Testis (tissue), 3 donors: ENCODE results near the gene LRP1B. TPM values are rescaled to one million over a fixed set of nuclear protein-coding genes. Genes with fewer than 3 reads are reported as not detected.

ENCODE experiments used
- DNase-seq: peaks from one replicate; pipeline ENCODE4 v3.0.0-alpha.2; 2019
- H3K27ac ChIP-seq, 2 donors: fragments of 200-600 bp; sonication (generic); one replicate each; pipeline ENCODE4 v1.5.1; 2019
- H3K27me3 ChIP-seq: fragments of 200-600 bp; sonication (generic); one replicate; pipeline ENCODE4 v1.5.1; 2019
- H3K36me3 ChIP-seq: fragments of 200-600 bp; sonication (generic); one replicate; pipeline ENCODE4 v1.5.1; 2017; ENCODE audit warnings: low read depth; ENCODE audit errors: missing control alignments
- H3K4me1 ChIP-seq: fragments of 200-600 bp; sonication (generic); one replicate; pipeline ENCODE4 v1.5.1; 2019
- H3K4me3 ChIP-seq, 2 donors: fragments of 200-600 bp; sonication (generic); one replicate each; pipeline ENCODE4 v1.5.1; 2017 to 2019
- H3K9me3 ChIP-seq: fragments of 200-600 bp; sonication (generic); one replicate; pipeline ENCODE4 v1.5.1; 2017
- POLR2A ChIP-seq: fragments of 450-650 bp; IDR thresholded peaks from one replicate; pipeline ENCODE4 v1.6.1; 2017; ENCODE audit warnings: antibody characterized with exemption, mild to moderate bottlenecking, moderate library complexity
- WGBS, 2 donors: methylation state at CpG; one replicate each; pipeline ENCODE4 v1.1.5; 2018; 5-methylcytosine and 5-hydroxymethylcytosine counted together
- intact Hi-C: fragments of 100-400 bp; cut with DNase I; formaldehyde crosslinking; loops from one replicate; pipeline ENCODE4 v1.15.1; 2023; ENCODE audit warnings: low total_unique reads
- polyA plus RNA-seq: library from polyadenylated mRNA; stranded (reverse); fragments of 350-450 nt; fragmentation: Illumina TruSeq; extraction: RNeasy Lipid Tissue Mini Kit (QIAGEN cat#74804); gene quantifications from one replicate; pipeline ENCODE4 v1.2.3, GENCODE V29; 2014; ENCODE audit warnings: low read depth, low replicate concordance; ENCODE audit not compliant: insufficient read depth
- total RNA-seq, 2 donors: library from RNA; depleted of rRNA; stranded (reverse); fragments of >200 nt; gene quantifications; one replicate each; pipeline ENCODE4 v1.2.3, GENCODE V29; 2016
- TF ChIP-seq, protein P1 (sequence below), 3 experiments: fragments of 450-650 bp in 2 of 3; fragments of 200-600 bp in 1 of 3; sonication (generic) in 1 of 3; IDR thresholded peaks; one replicate each; pipeline ENCODE4 v1.5.1; 2016 to 2019; ENCODE audit warnings: antibody characterized with exemption in 3 of 3, mild to moderate bottlenecking in 2 of 3, moderate library complexity in 1 of 3

LRP1B gene
- total and polyA plus RNA-seq, 3 donors from 2014 or later, result 0.79 to 1.9 (median 0.84) TPM

DNA sequence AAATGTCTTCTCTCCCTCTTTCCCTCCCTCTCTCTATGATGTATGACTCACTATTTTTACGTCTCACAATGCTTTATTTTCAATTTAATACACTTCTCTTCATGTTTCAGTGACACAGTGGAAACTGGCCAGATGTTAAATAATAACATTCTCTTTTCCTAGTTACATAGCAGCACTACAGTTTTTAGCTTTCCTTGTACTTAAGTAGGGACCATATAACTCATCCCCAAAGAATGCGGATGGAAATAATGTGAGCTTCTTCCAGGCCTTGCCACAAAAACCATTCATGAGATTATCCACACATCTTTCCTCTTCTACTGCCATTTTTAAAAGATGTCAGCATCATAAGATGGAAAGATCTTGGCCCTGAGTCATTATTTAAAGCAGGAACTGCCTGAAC lies 789.4 kb downstream of the LRP1B start:
- no peaks in the 10 kb centered on the region for H3K27me3 ChIP-seq
- WGBS, 2 donors, result 74 to 88% methylated on average over 2 of the region's 2 CpGs
- no peaks in the 10 kb centered on the region for H3K9me3 ChIP-seq
- no peaks in the 10 kb centered on the region for H3K4me1 ChIP-seq
- H3K4me3 ChIP-seq, result no peak overlapping the region
- DNase-seq, result no peak
- H3K36me3 ChIP-seq, result no peaks in the 10 kb centered on the region
- TF ChIP-seq, protein P1, sequence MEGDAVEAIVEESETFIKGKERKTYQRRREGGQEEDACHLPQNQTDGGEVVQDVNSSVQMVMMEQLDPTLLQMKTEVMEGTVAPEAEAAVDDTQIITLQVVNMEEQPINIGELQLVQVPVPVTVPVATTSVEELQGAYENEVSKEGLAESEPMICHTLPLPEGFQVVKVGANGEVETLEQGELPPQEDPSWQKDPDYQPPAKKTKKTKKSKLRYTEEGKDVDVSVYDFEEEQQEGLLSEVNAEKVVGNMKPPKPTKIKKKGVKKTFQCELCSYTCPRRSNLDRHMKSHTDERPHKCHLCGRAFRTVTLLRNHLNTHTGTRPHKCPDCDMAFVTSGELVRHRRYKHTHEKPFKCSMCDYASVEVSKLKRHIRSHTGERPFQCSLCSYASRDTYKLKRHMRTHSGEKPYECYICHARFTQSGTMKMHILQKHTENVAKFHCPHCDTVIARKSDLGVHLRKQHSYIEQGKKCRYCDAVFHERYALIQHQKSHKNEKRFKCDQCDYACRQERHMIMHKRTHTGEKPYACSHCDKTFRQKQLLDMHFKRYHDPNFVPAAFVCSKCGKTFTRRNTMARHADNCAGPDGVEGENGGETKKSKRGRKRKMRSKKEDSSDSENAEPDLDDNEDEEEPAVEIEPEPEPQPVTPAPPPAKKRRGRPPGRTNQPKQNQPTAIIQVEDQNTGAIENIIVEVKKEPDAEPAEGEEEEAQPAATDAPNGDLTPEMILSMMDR (IDR thresholded peaks at IDR 0.05), result no peak
- TF ChIP-seq POLR2A, result no peak
- intact Hi-C loops, result no loop called here
- H3K27ac ChIP-seq, result no peak overlapping the region

DNA sequence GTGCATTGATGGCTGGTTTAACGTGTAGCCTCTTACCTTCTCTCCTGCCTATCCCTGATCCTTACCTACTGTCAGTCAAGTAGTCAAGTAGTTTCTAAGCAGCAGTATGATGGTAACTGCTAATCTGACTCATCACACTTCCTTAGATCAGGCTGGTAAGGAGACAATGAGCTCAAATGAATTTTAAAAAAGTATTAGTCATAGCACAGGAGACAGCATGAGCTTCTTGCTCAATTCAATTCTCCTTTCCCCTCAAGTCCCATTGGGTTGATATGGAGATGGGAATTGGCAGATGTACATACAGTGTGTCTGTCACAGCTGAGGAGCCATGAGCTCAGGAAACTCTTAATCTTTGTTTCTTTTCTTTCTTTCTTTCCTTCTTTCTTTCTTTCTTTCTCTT lies 799.7 kb downstream of the LRP1B start:
- Histone ChIP-seq H3K27me3 (no peaks in the 10 kb centered on the region), H3K36me3 (no peaks in the 10 kb centered on the region), H3K4me1 (no peaks in the 10 kb centered on the region), H3K9me3 (no peaks in the 10 kb centered on the region), H3K27ac (no peak overlapping the region), H3K4me3 (no peak overlapping the region)
- TF ChIP-seq, protein P1 (IDR thresholded peaks at IDR 0.05), result no peak
- DNase-seq, result no peak
- intact Hi-C loops, result no loop called here
- WGBS, 2 donors, result 80 to 89% methylated on average over 1 of the region's 1 CpG

DNA sequence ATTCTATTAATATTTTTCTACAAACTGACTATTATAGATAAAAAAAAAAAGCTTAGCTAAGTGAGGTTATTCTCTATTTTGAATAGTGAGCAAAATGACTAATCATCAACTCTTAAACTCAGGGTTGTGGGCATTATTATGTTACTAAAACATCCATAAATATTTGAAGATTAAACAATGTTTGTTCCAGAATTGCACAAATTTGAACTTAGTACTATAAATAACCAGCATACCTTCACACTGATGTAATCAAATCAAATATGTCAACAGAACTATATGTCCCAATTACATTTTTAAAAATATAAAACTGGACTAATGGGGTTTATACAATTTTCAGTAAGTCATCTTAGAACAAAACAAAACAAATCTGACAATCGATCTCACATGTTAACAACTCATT lies 800.9 kb downstream of the LRP1B start:
- intact Hi-C loops, result no loop called here
- Histone ChIP-seq H3K4me3 (no peak overlapping the region), H3K27ac (no peak overlapping the region), H3K4me1 (no peaks in the 10 kb centered on the region), H3K27me3 (no peaks in the 10 kb centered on the region), H3K36me3 (no peaks in the 10 kb centered on the region), H3K9me3 (no peaks in the 10 kb centered on the region)
- no peak for DNase-seq
- WGBS, 2 donors, result 61 to 70% methylated on average over 1 of the region's 1 CpG
- TF ChIP-seq, protein P1 (IDR thresholded peaks at IDR 0.05), result no peak
- no peak for TF ChIP-seq POLR2A

DNA sequence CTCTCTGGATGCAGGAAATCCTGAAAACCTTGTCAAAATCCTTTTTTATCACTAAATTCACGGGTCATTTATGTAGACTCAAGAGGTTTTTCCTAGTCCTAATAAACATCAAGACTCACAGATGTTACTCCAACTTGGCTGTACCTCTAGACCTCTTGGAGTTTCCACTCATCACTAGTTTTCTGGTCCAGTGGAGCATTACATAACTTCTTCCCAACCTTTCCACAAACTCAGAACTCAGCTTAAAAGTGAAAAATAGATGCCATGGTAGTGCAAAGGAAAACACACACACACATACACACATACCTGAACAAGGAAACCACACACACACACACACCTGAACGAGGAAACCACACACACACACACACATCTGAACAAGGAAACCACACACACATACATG lies 807.2 kb downstream of the LRP1B start:
- no peak overlapping the region for H3K4me3 ChIP-seq
- WGBS, 2 donors, result 69 to 72% methylated on average over 2 of the region's 2 CpGs

DNA sequence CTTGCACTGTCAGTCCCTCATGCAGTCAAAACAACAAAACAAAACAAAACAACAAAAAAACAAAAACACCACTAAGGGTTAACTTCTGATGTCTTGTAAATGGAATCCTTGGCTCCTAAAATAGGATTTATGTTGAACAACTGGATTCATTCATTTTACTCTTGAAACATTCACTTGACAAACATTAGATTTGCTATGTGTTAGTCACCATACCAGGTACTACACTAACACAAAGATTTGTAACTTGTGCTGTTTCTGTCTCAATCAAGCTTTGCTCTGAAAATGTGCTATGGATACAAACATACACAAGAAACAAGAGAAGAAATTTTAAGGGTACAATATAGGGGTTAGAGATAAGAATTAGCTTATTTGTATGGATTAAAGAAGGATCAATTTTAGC lies 812.8 kb downstream of the LRP1B start:
- Histone ChIP-seq H3K36me3 (no peaks in the 10 kb centered on the region), H3K27ac (no peak overlapping the region), H3K4me1 (no peaks in the 10 kb centered on the region), H3K4me3 (no peak overlapping the region), H3K27me3 (no peaks in the 10 kb centered on the region), H3K9me3 (no peaks in the 10 kb centered on the region)
- no peak for DNase-seq
- no peak for TF ChIP-seq POLR2A
- TF ChIP-seq, protein P1 (IDR thresholded peaks at IDR 0.05), result no peak
- intact Hi-C loops, result no loop called here

More for the DNA sequence above, 807.2 kb downstream of the LRP1B start:
- intact Hi-C loops, result no loop called here
- no peaks in the 10 kb centered on the region for H3K4me1 ChIP-seq
- no peak overlapping the region for H3K27ac ChIP-seq
- no peaks in the 10 kb centered on the region for H3K36me3 ChIP-seq
- no peak for DNase-seq
- H3K9me3 ChIP-seq, result no peaks in the 10 kb centered on the region
- no peak for TF ChIP-seq POLR2A
- TF ChIP-seq, protein P1 (IDR thresholded peaks at IDR 0.05), result no peak
- H3K27me3 ChIP-seq, result no peaks in the 10 kb centered on the region
